Stimulated activated CD4-positive, alpha-beta T cell treated with anti-CD3 and anti-CD28 coated beads, TNF-alpha, amount 100 ng/mL, for 24 hours (primary cell): Measurements from ENCODE around the gene TUBGCP3.
"Not testable (repeated sequence)": the region's sequence is repeated elsewhere in the genome, so short reads cannot be mapped to it uniquely, and the experiment has no call there.

Experiments used
- DNase-seq, 3 experiments: peaks; one replicate each; pipeline ENCODE4 v3.0.0-alpha.2; 2020; ENCODE audit warnings: low read depth in 3 of 3

Gene TUBGCP3

GRCh38 chr13:112576768-112577167 is 11.2 kb downstream of the TUBGCP3 start:
- DNase-seq, result no peak

- no peak for DNase-seq
These were observed 11.8 kb downstream of the TUBGCP3 start for GRCh38 chr13:112576191-112576590.

- DNase-seq, result no peak
These were observed 12.3 kb downstream of the TUBGCP3 start for GRCh38 chr13:112575675-112576074.

GRCh38 chr13:112574834-112575613 is 12.9 kb downstream of the TUBGCP3 start:
- DNase-seq, result no peak

- DNase-seq, result no peak
These were observed 13.5 kb downstream of the TUBGCP3 start for GRCh38 chr13:112574416-112574815.

- DNase-seq, result no peak
These were observed 14.2 kb downstream of the TUBGCP3 start for GRCh38 chr13:112573710-112574109.

GRCh38 chr13:112572366-112572765 is 15.6 kb downstream of the TUBGCP3 start:
- DNase-seq, result no peak

GRCh38 chr13:112569821-112570220 is 18.1 kb downstream of the TUBGCP3 start:
- no peak for DNase-seq

- DNase-seq, result no peak
These were observed 20.6 kb downstream of the TUBGCP3 start for GRCh38 chr13:112567161-112567862.

- DNase-seq, result no peak
These were observed 25.1 kb downstream of the TUBGCP3 start for GRCh38 chr13:112562786-112563383.

GRCh38 chr13:112562254-112562653 is 25.7 kb downstream of the TUBGCP3 start:
- no peak for DNase-seq

- no peak for DNase-seq
These were observed 26.5 kb downstream of the TUBGCP3 start for GRCh38 chr13:112561478-112561877.

- no peak for DNase-seq
These were observed 29.1 kb downstream of the TUBGCP3 start for GRCh38 chr13:112558696-112559418.

GRCh38 chr13:112556600-112556999 is 31.4 kb downstream of the TUBGCP3 start:
- DNase-seq, result no peak

- DNase-seq, result no peak
These were observed 33.6 kb downstream of the TUBGCP3 start for GRCh38 chr13:112554214-112554850.

- DNase-seq, result not testable (repeated sequence)
These were observed 39.0 kb downstream of the TUBGCP3 start for GRCh38 chr13:112548975-112549374.

- DNase-seq, result no peak
These were observed 42.1 kb downstream of the TUBGCP3 start for GRCh38 chr13:112545856-112546255.

GRCh38 chr13:112532837-112533745 is 54.9 kb downstream of the TUBGCP3 start:
- DNase-seq, result no peak

GRCh38 chr13:112531263-112531794 is 56.6 kb downstream of the TUBGCP3 start:
- no peak for DNase-seq

- no peak for DNase-seq
These were observed 57.1 kb downstream of the TUBGCP3 start for GRCh38 chr13:112530861-112531260.
